Daoy (cell line): ENCODE data around the gene RNF17. TPM values are rescaled to one million over a fixed set of nuclear protein-coding genes. Genes with fewer than 3 reads are reported as not detected.

ENCODE experiments used
- total RNA-seq: library from RNA; depleted of rRNA; stranded (reverse); fragments of >200 nt; shearing (Covaris generic); gene quantifications from 2 replicates; pipeline ENCODE4 v1.2.3, GENCODE V29; 2014; rRNA removed

RNF17 gene
- total RNA-seq, 1 experiment from 2014 or later, result not detected

Other genes with a start within 250 kb of the RNF17 start
- 0.06 TPM in 1 of 2 replicates, not detected in the other for gene ATP12A, start 83.8 kb upstream of the RNF17 start, total RNA-seq